ENCODE results near the gene CAPN3. TPM values are rescaled to one million over a fixed set of nuclear protein-coding genes. Genes with fewer than 3 reads are reported as not detected.
"Not testable (repeated sequence)": the region's sequence is repeated elsewhere in the genome, so short reads cannot be mapped to it uniquely, and the experiment has no call there.

CAPN3 gene
- 0.56 TPM for polyA plus RNA-seq (2013, experiment 1 of 4)
- 1.3 TPM for polyA plus RNA-seq (2013, experiment 2 of 4)
- polyA plus RNA-seq (2013, experiment 3 of 4) = 0.64 TPM
- polyA plus RNA-seq (2013, experiment 4 of 4) = 1.1 TPM

- Histone ChIP-seq H3K27me3 (ENCODE audit: control insufficient read depth, insufficient read depth, low read length, poor library complexity, severe bottlenecking) (no peaks in the 10 kb centered on the region), H3K36me3 (ENCODE audit: control insufficient read depth, insufficient read depth, low read length) (no peaks in the 10 kb centered on the region), H3K4me3 (ENCODE audit: insufficient read depth, low read depth, low read length) (no peak within 1 kb of the TSS), H3K9me3 (ENCODE audit: control insufficient read depth, low read length) (no peaks in the 10 kb centered on the region), H3K27ac (ENCODE audit: insufficient read depth, low read depth, low read length, poor library complexity, severe bottlenecking) (no peak within 1 kb of the TSS), H3K4me1 (ENCODE audit: control insufficient read depth, insufficient read depth, low read length) (no peaks in the 10 kb centered on the region)
- WGBS, 2 experiments = 93 to 95% methylated on average over 1 of the region's 1 CpG
Observed at GRCh38 chr15:42359249-42359648, at the start of gene CAPN3. TSS of gene CAPN3 (plus strand) at chr15:42359501. CDS start at chr15:42359806, 305 bp downstream.

DNA sequence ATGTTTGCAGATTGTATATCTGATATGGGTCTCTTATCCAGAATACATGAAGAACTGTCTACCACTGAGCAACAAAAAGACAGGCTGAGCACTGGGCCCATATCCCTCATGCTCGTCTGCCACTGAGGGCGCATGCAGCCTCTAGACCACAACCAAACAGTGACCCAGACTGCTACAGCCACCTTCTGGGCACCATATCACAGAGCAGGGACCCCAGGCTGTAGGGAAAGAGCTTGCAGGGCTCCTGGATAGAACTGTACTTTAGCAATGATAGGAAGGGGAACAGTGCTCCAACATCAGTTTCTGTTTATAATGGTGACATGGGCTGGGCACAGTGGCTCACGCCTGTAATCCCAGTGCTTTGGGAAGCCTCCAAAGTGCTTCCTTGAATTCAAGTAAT, 45.8 kb upstream of the CAPN3 start:
- 56 to 58% methylated on average over 3 of the region's 3 CpGs for WGBS, 2 experiments
- no peaks in the 10 kb centered on the region for H3K36me3 ChIP-seq (ENCODE audit: control insufficient read depth, insufficient read depth, low read length)
- H3K27ac ChIP-seq (ENCODE audit: insufficient read depth, low read depth, low read length, poor library complexity, severe bottlenecking) = no peak overlapping the region
- no peaks in the 10 kb centered on the region for H3K9me3 ChIP-seq (ENCODE audit: control insufficient read depth, low read length)
- no peaks in the 10 kb centered on the region for H3K4me1 ChIP-seq (ENCODE audit: control insufficient read depth, insufficient read depth, low read length)
- H3K4me3 ChIP-seq (ENCODE audit: insufficient read depth, low read depth, low read length) = no peak overlapping the region
- H3K27me3 ChIP-seq (ENCODE audit: control insufficient read depth, insufficient read depth, low read length, poor library complexity, severe bottlenecking) = no peaks in the 10 kb centered on the region

- Histone ChIP-seq H3K27ac (ENCODE audit: insufficient read depth, low read depth, low read length, poor library complexity, severe bottlenecking) (no peak overlapping the region), H3K9me3 (ENCODE audit: control insufficient read depth, low read length) (no peaks in the 10 kb centered on the region), H3K36me3 (ENCODE audit: control insufficient read depth, insufficient read depth, low read length) (no peaks in the 10 kb centered on the region), H3K4me3 (ENCODE audit: insufficient read depth, low read depth, low read length) (no peak overlapping the region), H3K4me1 (ENCODE audit: control insufficient read depth, insufficient read depth, low read length) (no peaks in the 10 kb centered on the region), H3K27me3 (ENCODE audit: control insufficient read depth, insufficient read depth, low read length, poor library complexity, severe bottlenecking) (no peaks in the 10 kb centered on the region)
- 100% methylated on average over 1 of the region's 1 CpG for WGBS, 2 experiments
Observed at GRCh38 chr15:42314818-42315217, 44.5 kb upstream of the CAPN3 start.

DNA sequence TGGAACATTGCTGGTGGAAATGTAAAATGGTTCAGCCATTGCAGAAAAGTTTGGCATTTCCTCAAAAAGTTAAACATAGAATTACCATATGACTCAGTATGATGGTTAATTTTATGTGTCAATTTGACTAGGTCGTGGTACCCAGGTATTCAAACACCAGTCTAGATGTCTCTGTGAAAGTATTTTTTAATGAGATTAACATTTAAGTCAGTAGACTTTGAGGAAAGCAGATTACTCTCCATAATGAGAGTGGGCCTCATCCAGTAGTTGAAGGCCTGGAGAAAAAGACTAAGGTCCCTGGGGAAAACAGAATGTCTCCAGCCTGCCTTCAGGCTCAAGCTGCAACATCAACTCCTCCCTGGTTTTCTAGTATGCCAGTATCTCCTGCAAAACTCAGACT, 43.8 kb upstream of the CAPN3 start:
- no peaks in the 10 kb centered on the region for H3K27me3 ChIP-seq (ENCODE audit: control insufficient read depth, insufficient read depth, low read length, poor library complexity, severe bottlenecking)
- H3K27ac ChIP-seq (ENCODE audit: insufficient read depth, low read depth, low read length, poor library complexity, severe bottlenecking) = no peak overlapping the region
- no peaks in the 10 kb centered on the region for H3K4me1 ChIP-seq (ENCODE audit: control insufficient read depth, insufficient read depth, low read length)
- no peaks in the 10 kb centered on the region for H3K36me3 ChIP-seq (ENCODE audit: control insufficient read depth, insufficient read depth, low read length)
- WGBS, 2 experiments = 94 to 100% methylated on average over 1 of the region's 1 CpG
- H3K9me3 ChIP-seq (ENCODE audit: control insufficient read depth, low read length) = no peaks in the 10 kb centered on the region
- H3K4me3 ChIP-seq (ENCODE audit: insufficient read depth, low read depth, low read length) = no peak overlapping the region

DNA sequence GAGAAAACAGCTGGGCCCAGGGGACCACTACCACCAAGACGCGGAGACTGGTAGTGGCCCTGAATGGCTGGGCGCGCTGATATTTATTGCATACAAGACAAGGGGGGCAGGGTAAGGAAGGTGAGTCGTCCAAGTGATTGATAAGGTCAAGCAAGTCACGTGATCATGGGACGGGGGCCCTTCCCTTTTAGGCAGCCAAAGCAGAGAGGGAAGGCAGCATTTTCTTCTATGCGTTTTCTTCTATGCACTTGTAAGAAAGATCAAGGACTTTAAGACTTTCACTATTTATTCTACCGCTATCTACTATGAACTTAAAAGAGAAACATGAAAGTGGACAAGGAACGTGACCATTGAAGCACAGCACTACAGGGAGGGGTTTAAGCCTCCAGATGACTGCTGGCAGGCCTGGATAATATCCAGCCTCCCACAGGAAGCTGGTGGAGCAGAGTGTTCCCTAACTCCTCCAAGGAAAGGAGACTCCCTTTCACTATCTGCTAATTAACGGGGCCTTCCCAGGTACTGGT, 43.0 kb upstream of the CAPN3 start:
- not testable (repeated sequence) for H3K4me3 ChIP-seq (ENCODE audit: insufficient read depth, low read depth, low read length); H3K4me1 ChIP-seq (ENCODE audit: control insufficient read depth, insufficient read depth, low read length); H3K9me3 ChIP-seq (ENCODE audit: control insufficient read depth, low read length); H3K27me3 ChIP-seq (ENCODE audit: control insufficient read depth, insufficient read depth, low read length, poor library complexity, severe bottlenecking); H3K36me3 ChIP-seq (ENCODE audit: control insufficient read depth, insufficient read depth, low read length); H3K27ac ChIP-seq (ENCODE audit: insufficient read depth, low read depth, low read length, poor library complexity, severe bottlenecking)
- WGBS, 2 experiments = 72 to 75% methylated on average over 11 of the region's 11 CpGs

DNA sequence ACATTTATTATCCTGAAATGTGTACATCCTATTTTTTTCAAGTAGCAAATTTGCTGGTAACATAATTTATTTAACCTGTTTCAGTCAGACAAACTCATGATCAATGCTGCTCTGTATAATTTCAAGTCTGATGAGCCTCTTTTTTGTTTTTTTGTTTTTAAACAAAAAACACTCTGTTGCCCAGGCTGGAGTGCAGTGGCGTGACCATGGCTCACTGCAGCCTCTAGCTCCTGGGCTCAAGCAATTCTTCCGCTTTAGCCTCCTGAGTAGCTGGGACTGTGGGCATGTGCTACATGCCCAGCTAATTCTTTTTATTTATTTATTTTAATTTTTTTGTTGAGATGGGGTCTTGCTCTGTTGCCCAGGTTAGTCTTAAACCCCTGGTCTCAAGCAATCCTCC, 40.1 kb upstream of the CAPN3 start:
- Histone ChIP-seq H3K27ac (ENCODE audit: insufficient read depth, low read depth, low read length, poor library complexity, severe bottlenecking) (no peak overlapping the region), H3K4me1 (ENCODE audit: control insufficient read depth, insufficient read depth, low read length) (no peaks in the 10 kb centered on the region), H3K36me3 (ENCODE audit: control insufficient read depth, insufficient read depth, low read length) (no peaks in the 10 kb centered on the region), H3K4me3 (ENCODE audit: insufficient read depth, low read depth, low read length) (no peak overlapping the region), H3K9me3 (ENCODE audit: control insufficient read depth, low read length) (no peaks in the 10 kb centered on the region), H3K27me3 (ENCODE audit: control insufficient read depth, insufficient read depth, low read length, poor library complexity, severe bottlenecking) (no peaks in the 10 kb centered on the region)
- WGBS, 2 experiments = 92 to 95% methylated on average over 2 of the region's 2 CpGs

- H3K4me3 ChIP-seq (ENCODE audit: insufficient read depth, low read depth, low read length) = no peak overlapping the region
- H3K4me1 ChIP-seq (ENCODE audit: control insufficient read depth, insufficient read depth, low read length) = no peaks in the 10 kb centered on the region
- no peaks in the 10 kb centered on the region for H3K9me3 ChIP-seq (ENCODE audit: control insufficient read depth, low read length)
- H3K27me3 ChIP-seq (ENCODE audit: control insufficient read depth, insufficient read depth, low read length, poor library complexity, severe bottlenecking) = no peaks in the 10 kb centered on the region
- 80 to 90% methylated on average over 4 of the region's 4 CpGs for WGBS, 2 experiments
- no peak overlapping the region for H3K27ac ChIP-seq (ENCODE audit: insufficient read depth, low read depth, low read length, poor library complexity, severe bottlenecking)
- no peaks in the 10 kb centered on the region for H3K36me3 ChIP-seq (ENCODE audit: control insufficient read depth, insufficient read depth, low read length)
Observed at GRCh38 chr15:42324308-42324707, 35.0 kb upstream of the CAPN3 start.

DNA sequence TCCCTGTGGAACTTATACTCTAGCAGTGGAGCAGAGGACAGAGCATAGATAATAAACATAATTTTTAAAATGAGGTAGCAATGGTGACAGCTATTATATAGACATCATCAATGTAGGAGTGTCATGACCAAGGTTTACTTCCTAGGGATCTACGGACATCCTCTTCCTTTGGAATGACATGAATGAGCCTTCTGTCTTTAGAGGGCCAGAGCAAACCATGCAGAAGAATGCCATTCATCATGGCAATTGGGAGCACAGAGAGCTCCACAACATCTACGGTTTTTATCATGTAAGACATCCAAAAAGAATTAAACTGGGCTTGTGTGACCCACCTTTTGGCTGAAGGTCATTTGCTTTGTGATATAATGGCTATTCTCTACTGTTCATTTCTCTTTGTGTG, 30.1 kb upstream of the CAPN3 start:
- H3K27ac ChIP-seq (ENCODE audit: insufficient read depth, low read depth, low read length, poor library complexity, severe bottlenecking) = no peak overlapping the region
- H3K4me1 ChIP-seq (ENCODE audit: control insufficient read depth, insufficient read depth, low read length) = no peaks in the 10 kb centered on the region
- no peaks in the 10 kb centered on the region for H3K27me3 ChIP-seq (ENCODE audit: control insufficient read depth, insufficient read depth, low read length, poor library complexity, severe bottlenecking)
- H3K36me3 ChIP-seq (ENCODE audit: control insufficient read depth, insufficient read depth, low read length) = no peaks in the 10 kb centered on the region
- WGBS, 2 experiments = 84 to 96% methylated on average over 2 of the region's 2 CpGs
- no peak overlapping the region for H3K4me3 ChIP-seq (ENCODE audit: insufficient read depth, low read depth, low read length)
- no peaks in the 10 kb centered on the region for H3K9me3 ChIP-seq (ENCODE audit: control insufficient read depth, low read length)

- H3K9me3 ChIP-seq (ENCODE audit: control insufficient read depth, low read length) = no peaks in the 10 kb centered on the region
- H3K27ac ChIP-seq (ENCODE audit: insufficient read depth, low read depth, low read length, poor library complexity, severe bottlenecking) = no peak overlapping the region
- no peak overlapping the region for H3K4me3 ChIP-seq (ENCODE audit: insufficient read depth, low read depth, low read length)
- H3K27me3 ChIP-seq (ENCODE audit: control insufficient read depth, insufficient read depth, low read length, poor library complexity, severe bottlenecking) = no peaks in the 10 kb centered on the region
- H3K4me1 ChIP-seq (ENCODE audit: control insufficient read depth, insufficient read depth, low read length) = no peaks in the 10 kb centered on the region
- WGBS, 2 experiments = 67 to 71% methylated on average over 1 of the region's 2 CpGs
- H3K36me3 ChIP-seq (ENCODE audit: control insufficient read depth, insufficient read depth, low read length) = no peaks in the 10 kb centered on the region
Observed at GRCh38 chr15:42329992-42330391, 29.3 kb upstream of the CAPN3 start.

GRCh38 chr15:42331235-42331634, 28.1 kb upstream of the CAPN3 start:
- H3K9me3 ChIP-seq (ENCODE audit: control insufficient read depth, low read length) = no peaks in the 10 kb centered on the region
- no peaks in the 10 kb centered on the region for H3K36me3 ChIP-seq (ENCODE audit: control insufficient read depth, insufficient read depth, low read length)
- WGBS, 2 experiments = 87 to 94% methylated on average over 3 of the region's 3 CpGs
- no peaks in the 10 kb centered on the region for H3K4me1 ChIP-seq (ENCODE audit: control insufficient read depth, insufficient read depth, low read length)
- no peaks in the 10 kb centered on the region for H3K27me3 ChIP-seq (ENCODE audit: control insufficient read depth, insufficient read depth, low read length, poor library complexity, severe bottlenecking)
- no peak overlapping the region for H3K4me3 ChIP-seq (ENCODE audit: insufficient read depth, low read depth, low read length)
- no peak overlapping the region for H3K27ac ChIP-seq (ENCODE audit: insufficient read depth, low read depth, low read length, poor library complexity, severe bottlenecking)

- H3K27me3 ChIP-seq (ENCODE audit: control insufficient read depth, insufficient read depth, low read length, poor library complexity, severe bottlenecking) = no peaks in the 10 kb centered on the region
- H3K36me3 ChIP-seq (ENCODE audit: control insufficient read depth, insufficient read depth, low read length) = no peaks in the 10 kb centered on the region
- H3K27ac ChIP-seq (ENCODE audit: insufficient read depth, low read depth, low read length, poor library complexity, severe bottlenecking) = no peak overlapping the region
- no peaks in the 10 kb centered on the region for H3K4me1 ChIP-seq (ENCODE audit: control insufficient read depth, insufficient read depth, low read length)
- no peaks in the 10 kb centered on the region for H3K9me3 ChIP-seq (ENCODE audit: control insufficient read depth, low read length)
- H3K4me3 ChIP-seq (ENCODE audit: insufficient read depth, low read depth, low read length) = no peak overlapping the region
- 96 to 100% methylated on average over 4 of the region's 4 CpGs for WGBS, 2 experiments
Observed at GRCh38 chr15:42332331-42332730, 27.0 kb upstream of the CAPN3 start.
